Stimulated activated CD4-positive, alpha-beta T cell treated with anti-CD3 and anti-CD28 coated beads, Interleukin-1b, Interleukin-23, amount 100 ng/mL, for 1 hour (primary cell): ENCODE measurements around the gene ABL1.
"Not testable (repeated sequence)": the region's sequence is repeated elsewhere in the genome, so short reads cannot be mapped to it uniquely, and the experiment has no call there.

ENCODE experiments used
- DNase-seq, 2 donors: peaks; one replicate each; pipeline ENCODE4 v3.0.0-alpha.2; 2020; ENCODE audit warnings: low read depth in 2 of 2

Gene ABL1

GRCh38 chr9:130825351-130825651 is 9.8 kb upstream of the ABL1 start:
- no peak for DNase-seq

- DNase-seq = no peak
Observed at GRCh38 chr9:130825809-130826208, 9.2 kb upstream of the ABL1 start.

GRCh38 chr9:130829762-130830161 is 5.3 kb upstream of the ABL1 start:
- DNase-seq = no peak

GRCh38 chr9:130830231-130830760 is 4.8 kb upstream of the ABL1 start:
- no peak for DNase-seq

GRCh38 chr9:130831077-130831476 is 4.0 kb upstream of the ABL1 start:
- DNase-seq = no peak

GRCh38 chr9:130833031-130833990 is 1.7 kb upstream of the ABL1 start:
- DNase-seq = no peak

- DNase-seq = peak in 1 of 2 donors; percentile 6
Observed at GRCh38 chr9:130835441-130836298, 616 bp downstream of the ABL1 start.

- no peak for DNase-seq
Observed at GRCh38 chr9:130837002-130837511, 2.0 kb downstream of the ABL1 start.

- DNase-seq = no peak
Observed at GRCh38 chr9:130837643-130838042, 2.6 kb downstream of the ABL1 start.

GRCh38 chr9:130839132-130840111 is 4.4 kb downstream of the ABL1 start:
- DNase-seq = no peak

GRCh38 chr9:130842545-130842944 is 7.5 kb downstream of the ABL1 start:
- no peak for DNase-seq

- DNase-seq = no peak
Observed at GRCh38 chr9:130843049-130843908, 8.2 kb downstream of the ABL1 start.

GRCh38 chr9:130844044-130844451 is 9.0 kb downstream of the ABL1 start:
- no peak for DNase-seq

- DNase-seq = no peak
Observed at GRCh38 chr9:130845254-130845653, 10.2 kb downstream of the ABL1 start.

GRCh38 chr9:130845901-130846481 is 10.9 kb downstream of the ABL1 start:
- no peak for DNase-seq

GRCh38 chr9:130846487-130847305 is 11.6 kb downstream of the ABL1 start:
- no peak for DNase-seq

GRCh38 chr9:130847306-130848217 is 12.5 kb downstream of the ABL1 start:
- no peak for DNase-seq

- DNase-seq = not testable (repeated sequence)
Observed at GRCh38 chr9:130848514-130848913, 13.5 kb downstream of the ABL1 start.
